ENCODE data around the gene FAM83D. TPM values are rescaled to one million over a fixed set of nuclear protein-coding genes. Genes with fewer than 3 reads are reported as not detected.
"Not testable (repeated sequence)": the region's sequence is repeated elsewhere in the genome, so short reads cannot be mapped to it uniquely, and the experiment has no call there.

Gene FAM83D
- total RNA-seq, 4 donors from 2014 or later, result 6.3 to 13.5 (median 7.8) TPM

- H3K4me1 ChIP-seq, result no peaks in the 10 kb centered on the region
- TF ChIP-seq POLR2A (IDR thresholded peaks at IDR 0.05) (no peak), CTCF (IDR thresholded peaks at IDR 0.05) (no peak)
- no peak overlapping the region for H3K4me3 ChIP-seq
- H3K9me3 ChIP-seq, result no peaks in the 10 kb centered on the region
- no peaks in the 10 kb centered on the region for H3K36me3 ChIP-seq
- no peak overlapping the region for H3K27ac ChIP-seq
- H3K27me3 ChIP-seq, result no peaks in the 10 kb centered on the region
- no peak for DNase-seq
Measured at GRCh38 chr20:38953630-38954340, 27.6 kb downstream of the FAM83D start.

- no peaks in the 10 kb centered on the region for H3K36me3 ChIP-seq
- DNase-seq, result no peak
- no peak overlapping the region for H3K4me3 ChIP-seq
- no peaks in the 10 kb centered on the region for H3K27me3 ChIP-seq
- H3K9me3 ChIP-seq, result no peaks in the 10 kb centered on the region
- H3K27ac ChIP-seq, result no peak overlapping the region
- no peak for TF ChIP-seq CTCF (IDR thresholded peaks at IDR 0.05)
- peaks cover 0 to 5% (median 0%) of the 10 kb centered on the region in 4 donors for H3K4me1 ChIP-seq
Measured at GRCh38 chr20:38957235-38957876, 31.1 kb downstream of the FAM83D start.

GRCh38 chr20:38957915-38958485 lies 31.8 kb downstream of the FAM83D start:
- Histone ChIP-seq H3K27me3 (no peaks in the 10 kb centered on the region), H3K9me3 (no peaks in the 10 kb centered on the region), H3K4me1 (peaks cover 0 to 5% (median 2%) of the 10 kb centered on the region in 4 donors), H3K4me3 (no peak overlapping the region), H3K36me3 (no peaks in the 10 kb centered on the region), H3K27ac (no peak overlapping the region)
- no peak for TF ChIP-seq POLR2A (IDR thresholded peaks at IDR 0.05)
- no peak for TF ChIP-seq CTCF (IDR thresholded peaks at IDR 0.05)
- no peak for DNase-seq

GRCh38 chr20:38960187-38960687 lies 34.0 kb downstream of the FAM83D start:
- not testable (repeated sequence) for H3K4me1 ChIP-seq, H3K9me3 ChIP-seq, DNase-seq, H3K27me3 ChIP-seq, H3K36me3 ChIP-seq, H3K27ac ChIP-seq, H3K4me3 ChIP-seq

- H3K4me1 ChIP-seq, result peaks cover 0 to 10% (median 3%) of the 10 kb centered on the region in 4 donors
- no peaks in the 10 kb centered on the region for H3K27me3 ChIP-seq
- H3K27ac ChIP-seq, result peak overlapping the region; percentile 88 to 95 (median 94)
- no peaks in the 10 kb centered on the region for H3K9me3 ChIP-seq
- TF ChIP-seq POLR2A (IDR thresholded peaks at IDR 0.05), result no peak
- peak in 1 of 6 experiments; percentile 7 for TF ChIP-seq CTCF (IDR thresholded peaks at IDR 0.05)
- no peaks in the 10 kb centered on the region for H3K36me3 ChIP-seq
- no peak for DNase-seq
- peak overlapping the region; percentile 83 to 99 (median 96) for H3K4me3 ChIP-seq
Measured at GRCh38 chr20:38961530-38962043, 35.4 kb downstream of the FAM83D start.
